Suprapubic skin (tissue), 4 donors: Measurements from ENCODE around the gene KCNJ6. TPM values are rescaled to one million over a fixed set of nuclear protein-coding genes. Genes with fewer than 3 reads are reported as not detected.

Experiments
- DNase-seq, 2 donors: peaks; one replicate each; pipeline ENCODE4 v3.0.0-alpha.2; 2019; ENCODE audit warnings: low spot score in 2 of 2
- H3K27ac ChIP-seq: fragments of 200-600 bp; sonication (generic); one replicate; pipeline ENCODE4 v1.5.1; 2019
- H3K27me3 ChIP-seq: fragments of 200-600 bp; sonication (generic); one replicate; pipeline ENCODE4 v1.5.1; 2019
- H3K36me3 ChIP-seq: fragments of 200-600 bp; sonication (generic); one replicate; pipeline ENCODE4 v1.5.1; 2019
- H3K4me1 ChIP-seq: fragments of 200-600 bp; sonication (generic); one replicate; pipeline ENCODE4 v1.5.1; 2019
- H3K4me3 ChIP-seq: fragments of 200-600 bp; sonication (generic); one replicate; pipeline ENCODE4 v1.5.1; 2019; ENCODE audit warnings: mild to moderate bottlenecking
- H3K9me3 ChIP-seq: fragments of 200-600 bp; sonication (generic); one replicate; pipeline ENCODE4 v1.5.1; 2019
- CTCF ChIP-seq, 2 donors: fragments of 200-600 bp in 1 of 2; fragments of 450-650 bp in 1 of 2; sonication (generic) in 1 of 2; IDR thresholded peaks; one replicate each; pipeline ENCODE4 v1.5.1; 2016 to 2019; ENCODE audit warnings: antibody characterized with exemption in 2 of 2, mild to moderate bottlenecking in 1 of 2, moderate library complexity in 1 of 2
- EP300 ChIP-seq: sonication (generic); formaldehyde crosslinking; IDR thresholded peaks from one replicate; pipeline ENCODE4 v1.6.1; 2017; ENCODE audit warnings: antibody characterized with exemption
- POLR2A ChIP-seq, 2 donors: fragments of 450-650 bp; IDR thresholded peaks; one replicate each; pipeline ENCODE4 v1.6.1; 2017; ENCODE audit warnings: antibody characterized with exemption in 2 of 2, mild to moderate bottlenecking in 2 of 2, moderate library complexity in 2 of 2
- POLR2AphosphoS5 ChIP-seq, 3 donors: sonication (generic); formaldehyde crosslinking; IDR thresholded peaks; one replicate each; pipeline ENCODE4 v1.6.1; 2017; ENCODE audit warnings: antibody characterized with exemption in 3 of 3
- WGBS: methylation state at CpG from one replicate; pipeline ENCODE4 v1.1.5; 2018; 5-methylcytosine and 5-hydroxymethylcytosine counted together
- total RNA-seq, 4 donors: library from RNA; depleted of rRNA; stranded (reverse); fragments of >200 nt; gene quantifications; one replicate each; pipeline ENCODE4 v1.1.0, GENCODE V29; 2016

KCNJ6 gene
- total RNA-seq, 4 donors from 2014 or later: not detected

- DNase-seq: no peak
- Histone ChIP-seq H3K4me1 (no peaks in the 10 kb centered on the region), H3K27me3 (no peaks in the 10 kb centered on the region), H3K4me3 (no peak overlapping the region), H3K27ac (no peak overlapping the region), H3K36me3 (no peaks in the 10 kb centered on the region), H3K9me3 (no peaks in the 10 kb centered on the region)
- TF ChIP-seq CTCF (IDR thresholded peaks at IDR 0.05) (no peak), POLR2A (IDR thresholded peaks at IDR 0.05) (no peak), POLR2AphosphoS5 (IDR thresholded peaks at IDR 0.05) (no peak), EP300 (no peak)
- 36% methylated on average over 2 of the region's 2 CpGs for whole genome bisulfite sequencing
Measured at GRCh38 chr21:37945036-37945435, 28.8 kb upstream of the KCNJ6 start.

- DNase-seq: no peak
- no peaks in the 10 kb centered on the region for H3K36me3 ChIP-seq
- no peak overlapping the region for H3K27ac ChIP-seq
- H3K4me3 ChIP-seq: no peak overlapping the region
- 69% methylated on average over 5 of the region's 5 CpGs for WGBS
- no peak for TF ChIP-seq CTCF (IDR thresholded peaks at IDR 0.05)
- TF ChIP-seq POLR2AphosphoS5 (IDR thresholded peaks at IDR 0.05): no peak
- TF ChIP-seq EP300: no peak
- no peak for TF ChIP-seq POLR2A (IDR thresholded peaks at IDR 0.05)
- H3K9me3 ChIP-seq: no peaks in the 10 kb centered on the region
- no peaks in the 10 kb centered on the region for H3K27me3 ChIP-seq
- no peaks in the 10 kb centered on the region for H3K4me1 ChIP-seq
Measured at GRCh38 chr21:37944496-37944895, 28.2 kb upstream of the KCNJ6 start.

- Histone ChIP-seq H3K4me3 (no peak overlapping the region), H3K4me1 (no peaks in the 10 kb centered on the region), H3K9me3 (no peaks in the 10 kb centered on the region), H3K27me3 (peaks cover 3% of the 10 kb centered on the region), H3K36me3 (no peaks in the 10 kb centered on the region), H3K27ac (no peak overlapping the region)
- DNase-seq: no peak
- 39% methylated on average over 2 of the region's 2 CpGs for WGBS
- no peak for TF ChIP-seq POLR2A (IDR thresholded peaks at IDR 0.05)
- TF ChIP-seq EP300: no peak
- no peak for TF ChIP-seq CTCF (IDR thresholded peaks at IDR 0.05)
- no peak for TF ChIP-seq POLR2AphosphoS5 (IDR thresholded peaks at IDR 0.05)
Measured at GRCh38 chr21:37940691-37941090, 24.4 kb upstream of the KCNJ6 start.

GRCh38 chr21:37939838-37940237 is 23.6 kb upstream of the KCNJ6 start:
- no peak overlapping the region for H3K4me3 ChIP-seq
- H3K27me3 ChIP-seq: peaks cover 3% of the 10 kb centered on the region
- DNase-seq: no peak
- 85% methylated on average over 4 of the region's 4 CpGs for WGBS
- no peaks in the 10 kb centered on the region for H3K9me3 ChIP-seq
- no peak overlapping the region for H3K27ac ChIP-seq
- no peaks in the 10 kb centered on the region for H3K4me1 ChIP-seq
- no peak for TF ChIP-seq EP300
- TF ChIP-seq POLR2A (IDR thresholded peaks at IDR 0.05): no peak
- TF ChIP-seq CTCF (IDR thresholded peaks at IDR 0.05): no peak
- TF ChIP-seq POLR2AphosphoS5 (IDR thresholded peaks at IDR 0.05): no peak
- H3K36me3 ChIP-seq: no peaks in the 10 kb centered on the region

- Histone ChIP-seq H3K4me1 (no peaks in the 10 kb centered on the region), H3K4me3 (no peak overlapping the region), H3K36me3 (no peaks in the 10 kb centered on the region), H3K27me3 (peaks cover 3% of the 10 kb centered on the region), H3K27ac (no peak overlapping the region), H3K9me3 (no peaks in the 10 kb centered on the region)
- DNase-seq: no peak
- TF ChIP-seq POLR2AphosphoS5 (IDR thresholded peaks at IDR 0.05) (no peak), CTCF (IDR thresholded peaks at IDR 0.05) (no peak), EP300 (no peak), POLR2A (IDR thresholded peaks at IDR 0.05) (no peak)
- WGBS: 59% methylated on average over 4 of the region's 4 CpGs
Measured at GRCh38 chr21:37939251-37939650, 23.0 kb upstream of the KCNJ6 start.
